Mesothelial cell of epicardium (in vitro differentiated cells): Measurements from ENCODE around the gene PCED1B. TPM values are rescaled to one million over a fixed set of nuclear protein-coding genes. Genes with fewer than 3 reads are reported as not detected.

Experiments used
- DNase-seq, 2 experiments: peaks; one replicate each; pipeline ENCODE4 v3.0.0; 2021; ENCODE audit warnings: low spot score in 2 of 2; ENCODE audit not compliant: unreplicated experiment in 2 of 2
- H3K27ac Mint-ChIP-seq: 2 replicates; pipeline ENCODE4 v1.8.0; 2021; ENCODE audit warnings: mixed read lengths
- H3K27me3 Mint-ChIP-seq: 2 replicates; pipeline ENCODE4 v1.8.0; 2021; ENCODE audit warnings: low read depth, mixed read lengths
- H3K36me3 Mint-ChIP-seq: 2 replicates; pipeline ENCODE4 v1.8.0; 2021; ENCODE audit warnings: mixed read lengths
- H3K4me1 Mint-ChIP-seq: 2 replicates; pipeline ENCODE4 v1.8.0; 2021; ENCODE audit warnings: mixed read lengths
- H3K4me3 Mint-ChIP-seq: 2 replicates; pipeline ENCODE4 v1.8.0; 2021; ENCODE audit warnings: mild to moderate bottlenecking, moderate library complexity, mixed read lengths
- H3K9me3 Mint-ChIP-seq: 2 replicates; pipeline ENCODE4 v1.8.0; 2021; ENCODE audit warnings: mixed read lengths
- microRNA-seq: library from miRNA; unstranded; fragments of <30 nt; microRNA quantifications from one replicate; pipeline ENCODE4 v1.2.0, GENCODE V29; 2021; ENCODE audit warnings: inconsistent platforms, mixed read lengths
- total RNA-seq: library from RNA; stranded (reverse); gene quantifications from 3 replicates; pipeline ENCODE4 v1.2.1, GENCODE V29; 2021
- TF ChIP-seq, protein P1 (sequence below): fragments of 200-600 bp; sonication (generic); IDR thresholded peaks from one replicate; pipeline ENCODE4 v1.5.0; 2021; ENCODE audit warnings: antibody characterized with exemption; ENCODE audit not compliant: unreplicated experiment

PCED1B gene
- total RNA-seq, 1 donor from 2014 or later: 2.8 TPM

DNA sequence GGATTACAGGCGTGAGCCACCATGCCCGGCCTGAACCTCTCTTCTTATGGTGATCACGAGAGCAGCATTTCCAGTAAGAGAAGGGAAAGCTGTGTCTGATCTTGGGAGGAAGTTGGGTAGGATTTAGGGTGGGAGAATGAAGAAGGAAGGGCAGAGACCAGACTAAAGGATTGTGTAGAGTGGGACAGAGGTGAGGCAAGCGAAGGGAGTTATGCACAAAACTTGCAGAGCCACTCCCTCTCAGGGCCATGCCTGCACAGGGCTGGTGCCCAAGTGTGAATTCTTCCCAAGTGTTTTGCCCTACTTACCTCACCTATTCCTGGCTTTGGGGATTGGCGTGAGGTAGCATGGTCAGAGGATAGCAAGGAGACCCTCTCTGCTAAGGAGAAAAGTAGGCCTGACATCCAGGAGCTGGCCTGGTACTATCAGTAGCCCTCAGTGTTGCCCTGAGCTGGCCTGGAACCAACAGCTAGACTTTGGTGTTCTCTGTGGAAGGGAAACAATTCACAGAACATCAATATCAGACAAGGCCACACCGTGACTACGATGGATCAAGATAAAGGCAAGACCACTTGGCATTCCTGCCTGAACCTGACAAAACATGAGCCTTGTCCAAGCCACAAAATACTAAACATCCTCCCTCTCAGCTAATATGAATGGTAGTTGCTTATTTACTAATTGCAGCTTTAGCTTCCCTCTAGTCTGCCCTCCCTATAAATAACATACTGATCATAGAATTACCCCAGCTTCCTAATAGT, 201.3 kb downstream of the PCED1B start:
- DNase-seq: no peak
- H3K36me3 Mint-ChIP-seq: no peaks in the 10 kb centered on the region
- H3K4me1 Mint-ChIP-seq: peaks cover 6% of the 10 kb centered on the region
- TF ChIP-seq, protein P1, sequence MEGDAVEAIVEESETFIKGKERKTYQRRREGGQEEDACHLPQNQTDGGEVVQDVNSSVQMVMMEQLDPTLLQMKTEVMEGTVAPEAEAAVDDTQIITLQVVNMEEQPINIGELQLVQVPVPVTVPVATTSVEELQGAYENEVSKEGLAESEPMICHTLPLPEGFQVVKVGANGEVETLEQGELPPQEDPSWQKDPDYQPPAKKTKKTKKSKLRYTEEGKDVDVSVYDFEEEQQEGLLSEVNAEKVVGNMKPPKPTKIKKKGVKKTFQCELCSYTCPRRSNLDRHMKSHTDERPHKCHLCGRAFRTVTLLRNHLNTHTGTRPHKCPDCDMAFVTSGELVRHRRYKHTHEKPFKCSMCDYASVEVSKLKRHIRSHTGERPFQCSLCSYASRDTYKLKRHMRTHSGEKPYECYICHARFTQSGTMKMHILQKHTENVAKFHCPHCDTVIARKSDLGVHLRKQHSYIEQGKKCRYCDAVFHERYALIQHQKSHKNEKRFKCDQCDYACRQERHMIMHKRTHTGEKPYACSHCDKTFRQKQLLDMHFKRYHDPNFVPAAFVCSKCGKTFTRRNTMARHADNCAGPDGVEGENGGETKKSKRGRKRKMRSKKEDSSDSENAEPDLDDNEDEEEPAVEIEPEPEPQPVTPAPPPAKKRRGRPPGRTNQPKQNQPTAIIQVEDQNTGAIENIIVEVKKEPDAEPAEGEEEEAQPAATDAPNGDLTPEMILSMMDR: no peak
- H3K27me3 Mint-ChIP-seq: no peaks in the 10 kb centered on the region
- H3K9me3 Mint-ChIP-seq: no peaks in the 10 kb centered on the region
- H3K4me3 Mint-ChIP-seq: no peak overlapping the region
- H3K27ac Mint-ChIP-seq: no peak overlapping the region

- Mint-ChIP-seq H3K27me3 (no peaks in the 10 kb centered on the region), H3K27ac (no peak overlapping the region), H3K9me3 (no peaks in the 10 kb centered on the region), H3K36me3 (no peaks in the 10 kb centered on the region), H3K4me1 (peaks cover 4% of the 10 kb centered on the region), H3K4me3 (no peak overlapping the region)
- TF ChIP-seq, protein P1: no peak
- DNase-seq: no peak
Observed at GRCh38 chr12:47281667-47282171, 202.3 kb downstream of the PCED1B start.

GRCh38 chr12:47282206-47282605, 202.8 kb downstream of the PCED1B start:
- TF ChIP-seq, protein P1: no peak
- Mint-ChIP-seq H3K27me3 (no peaks in the 10 kb centered on the region), H3K27ac (no peak overlapping the region), H3K4me1 (peaks cover 2% of the 10 kb centered on the region), H3K9me3 (no peaks in the 10 kb centered on the region), H3K36me3 (no peaks in the 10 kb centered on the region), H3K4me3 (no peak overlapping the region)
- no peak for DNase-seq

Small RNA genes lying within 50 kb of the gene (microRNA-seq; reads per million reads assigned to microRNA genes)
- not detected for gene MIR4698

Other genes with a start within 250 kb of the PCED1B start
- gene AMIGO2, start 338 bp downstream of the PCED1B start, total RNA-seq: 7.5 to 8.5 TPM (median 7.9 TPM) in 3 replicates